NCI-H1417 (cell line): ENCODE measurements around the gene PFKM.
"Not testable (repeated sequence)": the region's sequence is repeated elsewhere in the genome, so short reads cannot be mapped to it uniquely, and the experiment has no call there.

ENCODE experiments used
- DNase-seq, 3 experiments: peaks; one replicate each; lab custom pipeline; 2025; lab: John Stamatoyannopoulos, UW

Gene PFKM

DNA sequence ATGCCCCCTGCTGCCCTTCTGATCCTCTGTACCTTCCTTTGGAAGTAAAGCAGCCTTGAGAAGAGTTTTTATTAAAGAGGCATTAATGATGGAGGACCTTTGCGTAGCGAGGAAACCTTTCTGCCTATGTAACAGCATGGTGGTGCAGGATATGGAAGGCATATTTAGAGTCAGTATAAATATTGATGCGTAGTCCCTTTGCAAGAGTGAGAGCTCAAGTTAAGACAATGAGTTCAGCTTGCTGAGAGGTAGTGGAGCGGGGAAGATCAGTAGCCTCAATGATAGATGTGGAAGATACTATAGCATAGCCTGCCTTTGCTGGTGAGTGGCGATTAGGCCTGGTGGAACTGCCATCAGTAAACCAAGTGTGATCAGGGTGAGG is 7.9 kb upstream of the PFKM start:
- DNase-seq = not testable (repeated sequence)

DNA sequence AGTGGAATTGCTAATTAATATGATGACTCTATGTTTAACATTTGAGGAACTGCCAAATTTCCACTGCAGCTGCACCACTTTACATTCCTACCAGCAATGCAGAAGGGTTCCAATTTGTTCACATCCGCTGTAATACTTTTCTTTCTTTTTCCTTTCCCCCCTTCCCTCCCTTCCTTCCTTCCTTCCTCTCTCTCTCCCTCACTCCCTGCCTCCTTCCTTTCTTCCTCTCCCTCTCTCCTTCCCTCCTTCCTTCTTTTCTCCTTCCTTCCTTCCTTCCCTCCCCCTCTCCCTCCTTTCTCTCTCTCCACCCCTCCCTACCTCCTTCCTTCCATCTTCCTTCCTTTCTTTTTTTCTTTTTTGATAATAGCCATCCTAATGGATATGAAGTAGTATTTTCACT is 3.2 kb upstream of the PFKM start:
- DNase-seq = no peak

- peak in 2 of 3 experiments; percentile 28 to 55 for DNase-seq
Observed at GRCh38 chr12:48118284-48118871, 786 bp upstream of the PFKM start.

DNA sequence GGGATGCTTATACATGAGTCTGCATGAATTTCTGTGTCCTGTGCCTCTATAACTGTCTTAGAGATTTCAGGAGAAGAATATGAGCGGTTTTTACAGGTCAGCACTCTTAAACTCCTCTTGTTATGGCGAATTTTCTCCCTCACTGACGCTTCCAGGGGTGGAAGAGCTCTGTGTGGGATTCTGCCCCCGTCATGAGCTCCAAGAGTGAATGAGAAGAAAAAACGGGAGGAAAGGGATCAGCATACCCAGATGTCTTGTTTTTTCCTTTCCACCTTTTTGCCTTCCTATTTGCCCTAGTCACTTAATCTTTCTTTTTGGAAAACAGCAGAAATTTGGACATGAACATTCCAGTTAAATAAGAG is 651 bp downstream of the PFKM start:
- DNase-seq = no peak

DNA sequence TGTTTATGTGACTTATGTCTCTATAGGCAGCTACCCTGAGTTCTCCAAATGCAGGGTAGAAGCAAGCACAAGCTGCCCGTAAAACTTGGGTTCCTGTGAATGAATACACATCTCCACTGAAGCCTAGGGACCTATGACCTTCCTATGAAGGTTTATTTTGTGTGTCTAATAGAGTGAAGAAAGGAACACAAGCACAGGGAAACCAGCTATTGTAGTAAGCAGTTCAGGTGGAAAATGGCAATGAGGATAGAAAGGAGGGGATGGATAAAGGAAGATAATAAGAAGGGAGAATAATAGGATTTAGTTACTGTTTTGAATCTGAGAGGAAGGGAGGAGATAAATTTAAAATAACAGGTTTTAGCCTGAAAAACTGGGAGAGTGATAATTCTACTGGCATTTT is 2.4 kb downstream of the PFKM start:
- peak in 1 of 3 experiments; percentile 5 for DNase-seq

GRCh38 chr12:48122065-48122834 is 3.1 kb downstream of the PFKM start:
- DNase-seq = no peak

GRCh38 chr12:48123169-48123568 is 4.0 kb downstream of the PFKM start:
- no peak for DNase-seq

DNA sequence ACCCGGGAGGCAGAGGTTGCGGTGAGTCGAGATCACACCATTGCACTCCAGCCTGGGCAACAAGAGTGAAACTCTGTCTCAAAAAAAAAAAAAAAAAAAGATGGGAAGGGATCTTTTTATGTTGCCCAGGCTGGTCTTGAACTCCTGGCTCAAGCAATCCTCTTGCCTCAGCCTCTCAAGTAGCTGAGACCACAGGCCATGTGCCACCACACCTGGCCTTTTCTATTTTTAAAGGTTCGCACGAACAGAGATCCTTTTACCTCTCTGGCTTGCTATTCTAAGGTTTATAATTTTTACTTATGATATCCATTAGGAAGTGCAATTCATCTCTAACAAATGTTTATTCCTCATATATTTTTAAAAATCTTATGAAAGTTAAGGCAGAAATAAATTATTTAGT is 6.4 kb downstream of the PFKM start:
- DNase-seq = not testable (repeated sequence)

- DNase-seq = no peak
Observed at GRCh38 chr12:48125985-48126384, 6.8 kb downstream of the PFKM start.

DNA sequence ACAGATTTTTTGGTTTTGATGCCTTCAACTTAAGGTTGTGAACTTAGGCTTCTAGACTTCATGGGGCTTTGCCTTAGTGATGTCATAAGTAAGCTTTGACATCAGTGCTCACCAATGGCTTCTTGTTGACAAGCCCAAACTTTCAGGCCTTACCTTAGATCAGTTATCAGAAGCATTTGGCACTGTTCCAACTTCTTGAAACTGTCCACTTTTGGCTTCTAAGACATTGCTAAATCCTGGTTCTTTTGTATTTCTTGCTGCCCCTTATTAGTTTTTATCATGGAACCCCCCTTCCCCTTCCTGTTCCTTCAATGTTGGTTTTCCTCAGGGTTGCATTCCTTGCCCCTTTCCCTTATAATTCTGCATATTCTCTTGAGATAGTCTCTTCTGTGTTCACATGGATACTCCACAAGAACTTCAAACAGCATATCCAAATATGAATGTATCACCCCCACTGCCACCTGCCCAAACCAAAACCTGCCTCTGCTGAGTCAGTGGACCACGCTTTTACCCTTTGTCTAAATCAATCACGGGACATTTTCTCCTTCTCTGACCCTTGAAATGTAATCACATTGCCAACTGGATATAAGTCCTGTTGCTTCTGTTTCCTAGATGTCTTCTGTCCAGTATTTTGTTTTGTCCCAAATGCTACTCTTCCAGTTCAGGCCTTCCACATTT is 7.9 kb downstream of the PFKM start:
- no peak for DNase-seq

DNA sequence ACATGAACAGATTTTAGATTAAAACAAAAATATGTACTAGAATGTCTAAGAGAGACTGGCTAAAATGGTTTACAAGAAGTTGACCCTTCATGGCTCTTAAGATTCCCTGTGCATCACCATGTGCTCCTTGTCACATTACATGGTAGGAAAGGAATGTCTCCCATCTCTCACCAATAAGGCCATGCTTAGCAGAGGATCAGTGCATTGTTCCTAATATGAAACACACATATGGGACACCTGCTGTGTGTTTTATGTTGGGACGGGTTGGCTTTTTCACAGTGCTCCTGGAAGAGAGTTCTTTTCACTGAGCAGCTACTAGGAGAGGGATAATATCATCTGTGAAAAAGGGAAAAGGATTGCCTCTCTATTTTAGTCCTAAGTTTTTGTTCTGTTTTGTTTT is 9.6 kb downstream of the PFKM start:
- DNase-seq = no peak

- DNase-seq = no peak
Observed at GRCh38 chr12:48129376-48129775, 10.2 kb downstream of the PFKM start.

- DNase-seq = no peak
Observed at GRCh38 chr12:48131517-48131916, 12.4 kb downstream of the PFKM start.

DNA sequence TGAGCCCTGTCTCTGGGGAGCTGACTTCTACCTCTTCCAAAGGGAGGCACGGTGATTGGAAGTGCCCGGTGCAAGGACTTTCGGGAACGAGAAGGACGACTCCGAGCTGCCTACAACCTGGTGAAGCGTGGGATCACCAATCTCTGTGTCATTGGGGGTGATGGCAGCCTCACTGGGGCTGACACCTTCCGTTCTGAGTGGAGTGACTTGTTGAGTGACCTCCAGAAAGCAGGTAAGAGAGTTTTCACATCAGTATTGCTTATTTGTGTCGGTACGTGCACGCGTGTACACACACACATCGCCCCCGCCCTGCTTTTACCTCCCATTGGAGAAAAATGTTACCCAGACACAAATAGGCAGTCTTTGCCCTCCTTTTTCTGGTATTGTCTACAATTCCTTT is 13.7 kb downstream of the PFKM start:
- DNase-seq = no peak

- no peak for DNase-seq
Observed at GRCh38 chr12:48135027-48135426, 15.9 kb downstream of the PFKM start.

DNA sequence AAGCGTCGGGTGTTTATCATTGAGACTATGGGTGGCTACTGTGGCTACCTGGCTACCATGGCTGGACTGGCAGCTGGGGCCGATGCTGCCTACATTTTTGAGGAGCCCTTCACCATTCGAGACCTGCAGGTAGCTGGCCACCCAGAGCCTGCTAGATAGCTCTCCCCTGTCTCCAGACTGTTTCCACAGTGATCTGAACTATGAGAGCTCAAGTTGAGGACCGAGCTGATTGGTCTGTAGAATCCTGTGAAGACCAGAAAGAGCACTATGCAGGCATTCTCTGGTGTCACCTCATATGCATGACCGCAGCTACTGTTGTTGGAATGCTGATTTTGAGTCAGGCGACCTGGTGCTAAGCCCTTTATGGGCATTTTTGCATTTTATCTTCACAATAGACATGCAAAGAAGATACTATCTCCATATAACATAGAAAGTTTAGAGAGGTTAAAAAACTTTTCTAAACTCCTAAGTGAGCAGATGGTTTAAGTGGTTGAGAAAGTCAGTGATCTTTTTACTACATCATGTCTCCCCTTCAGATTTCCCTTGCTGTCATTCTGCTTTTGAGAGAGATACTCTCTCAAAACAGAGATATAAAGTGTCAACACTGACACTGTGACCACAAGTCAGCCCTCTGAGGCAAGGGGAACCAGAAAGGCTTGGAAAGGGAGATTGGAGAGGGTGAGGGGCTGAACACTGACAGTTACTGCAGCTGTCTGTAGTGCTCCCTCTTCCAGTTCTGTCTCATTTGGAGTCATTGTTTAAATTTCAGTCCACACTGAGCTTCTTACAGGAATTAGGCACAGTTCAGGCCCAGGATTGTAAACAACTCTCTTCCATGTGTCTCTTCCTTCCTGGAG is 23.9 kb downstream of the PFKM start:
- DNase-seq = no peak

DNA sequence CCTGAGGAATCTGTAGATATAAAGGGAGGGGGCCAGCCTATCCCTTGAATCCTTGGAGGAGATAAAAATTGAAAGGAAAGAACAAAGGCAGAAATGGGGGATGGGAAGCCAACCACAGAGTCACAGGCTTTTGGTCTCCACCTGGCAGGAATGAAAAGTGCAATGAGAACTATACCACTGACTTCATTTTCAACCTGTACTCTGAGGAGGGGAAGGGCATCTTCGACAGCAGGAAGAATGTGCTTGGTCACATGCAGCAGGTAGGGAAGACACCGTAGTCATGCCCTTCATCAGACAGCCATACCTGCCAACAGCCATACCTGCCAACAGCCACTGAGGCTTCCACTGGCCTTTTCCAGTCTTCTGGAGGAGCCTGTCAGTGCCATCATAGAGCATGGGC is 24.7 kb downstream of the PFKM start:
- DNase-seq = no peak

- no peak for DNase-seq
Observed at GRCh38 chr12:48145981-48146380, 26.8 kb downstream of the PFKM start.

DNA sequence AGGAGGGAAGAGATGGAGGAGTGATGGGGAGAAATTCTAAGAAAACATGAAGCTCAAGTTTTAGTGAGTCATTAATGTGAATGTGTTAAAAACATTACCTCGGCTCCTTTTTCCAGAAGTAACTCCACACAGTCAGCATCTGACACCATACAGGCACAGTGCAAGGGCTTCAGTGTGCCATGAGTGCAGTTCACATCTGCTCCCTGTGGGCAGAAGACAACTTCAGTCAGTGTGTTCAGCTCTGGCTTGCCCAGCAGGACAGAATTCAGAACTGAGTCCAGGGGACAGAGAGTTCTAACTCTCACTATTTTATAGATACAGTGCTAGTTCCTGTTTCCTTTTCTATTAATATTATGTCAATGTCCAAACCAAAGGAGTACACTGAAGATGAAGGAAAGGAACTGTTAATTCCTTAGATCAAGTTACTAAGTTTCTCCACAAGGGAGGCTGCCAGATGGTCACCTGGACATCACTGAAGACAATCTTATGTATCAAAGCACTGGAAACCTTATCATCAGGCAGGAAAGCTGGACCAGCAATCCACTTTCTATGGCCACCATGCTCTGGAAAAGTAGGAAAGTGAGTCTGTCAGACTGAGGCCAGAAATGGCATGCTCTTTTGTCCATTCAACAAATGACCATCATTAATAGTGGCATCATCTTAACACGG is 32.1 kb downstream of the PFKM start:
- no peak for DNase-seq

GRCh38 chr12:48155786-48156185 is 36.6 kb downstream of the PFKM start:
- not testable (repeated sequence) for DNase-seq

DNA sequence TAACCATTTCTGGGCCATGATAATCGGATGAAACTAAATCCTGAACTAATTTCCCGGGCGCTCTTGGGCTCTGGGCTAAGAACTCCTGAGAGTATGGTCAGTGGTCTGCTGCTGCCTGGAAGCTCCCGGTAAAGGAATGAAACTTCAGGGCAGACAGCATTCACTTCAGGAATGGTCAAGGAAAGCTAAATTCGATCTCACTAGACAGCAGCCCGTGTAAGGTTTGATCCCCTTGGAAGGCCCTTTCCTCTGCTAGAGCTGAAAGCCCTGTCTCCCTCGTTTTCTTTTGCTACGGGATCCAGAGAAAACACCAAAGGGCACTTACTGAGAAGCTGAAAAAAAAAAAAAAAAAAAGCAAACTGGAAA is 37.5 kb downstream of the PFKM start:
- DNase-seq = no peak
